GM12878 (cell line): ENCODE data around the gene OR2A1.
"Not testable (repeated sequence)": the region's sequence is repeated elsewhere in the genome, so short reads cannot be mapped to it uniquely, and the experiment has no call there.

Experiments used
- BHLHE40 ChIP-seq, 2 experiments: fragments of 450-650 bp in 1 of 2; IDR thresholded peaks; 2 replicates each; pipeline ENCODE4 v1.6.1; 2011 to 2017; ENCODE audit warnings: low read depth in 2 of 2, borderline replicate concordance in 1 of 2, improper control_type of control experiment in 1 of 2, low read length in 1 of 2, mild to moderate bottlenecking in 1 of 2
- CBFB ChIP-seq: IDR thresholded peaks from 2 replicates; pipeline ENCODE4 v1.6.1; 2016; ENCODE audit warnings: antibody characterized with exemption, low read depth
- CBX5 ChIP-seq: sonication (generic); IDR thresholded peaks from 2 replicates; pipeline ENCODE4 v1.6.1; 2016; ENCODE audit warnings: low read depth, moderate library complexity, mild to moderate bottlenecking, inconsistent platforms
- CEBPB ChIP-seq, 2 experiments: fragments of 150-350 bp in 1 of 2; IDR thresholded peaks; 2 replicates each; pipeline ENCODE4 v1.6.1; 2012 to 2014; ENCODE audit warnings: low read depth in 2 of 2, low read length in 2 of 2, borderline replicate concordance in 1 of 2, inconsistent platforms in 1 of 2
- CTCF ChIP-seq, 3 experiments: IDR thresholded peaks in 2 of 3; conservative IDR thresholded peaks in 1 of 3; 2 replicates each; pipeline ENCODE4 v1.5.1; 2011; ENCODE audit warnings: low read depth in 3 of 3, low read length in 3 of 3, mild to moderate bottlenecking in 3 of 3, control low read depth in 2 of 3, moderate library complexity in 2 of 3, inconsistent platforms in 1 of 3, mixed read lengths in 1 of 3; ENCODE audit not compliant: control insufficient read depth in 2 of 3, insufficient read depth in 1 of 3; ENCODE audit errors: extremely low read depth in 1 of 3
- DPF2 ChIP-seq: fragments of 450-650 bp; IDR thresholded peaks from 2 replicates; pipeline ENCODE4 v1.6.1; 2017; ENCODE audit warnings: mild to moderate bottlenecking
- NFYB ChIP-seq: IDR thresholded peaks from 2 replicates; pipeline ENCODE4 v1.6.1; 2011; ENCODE audit warnings: low read depth, mild to moderate bottlenecking, low read length, improper control_type of control experiment, moderate library complexity; ENCODE audit not compliant: insufficient read depth
- POLR2AphosphoS5 ChIP-seq: IDR thresholded peaks from 2 replicates; pipeline ENCODE4 v1.6.1; 2011; ENCODE audit warnings: mild to moderate bottlenecking, low read length, inconsistent platforms
- SKIL ChIP-seq: fragments of 450-650 bp; IDR thresholded peaks from 2 replicates; pipeline ENCODE4 v1.6.1; 2017; ENCODE audit warnings: mild to moderate bottlenecking, low read depth, inconsistent platforms; ENCODE audit not compliant: poor library complexity, severe bottlenecking
- SMC3 ChIP-seq: IDR thresholded peaks from 2 replicates; pipeline ENCODE4 v1.6.1; 2011; ENCODE audit warnings: low read length, improper control_type of control experiment, borderline replicate concordance
- SP1 ChIP-seq: IDR thresholded peaks from one replicate; pipeline ENCODE4 v1.6.1; 2011; ENCODE audit warnings: low read depth, low read length
- TAF1 ChIP-seq: IDR thresholded peaks from 2 replicates; pipeline ENCODE4 v1.6.1; 2011; ENCODE audit warnings: mild to moderate bottlenecking, low read depth, low read length, borderline replicate concordance
- ZNF687 ChIP-seq: fragments of 450-650 bp; IDR thresholded peaks from 2 replicates; pipeline ENCODE4 v1.6.1; 2017; ENCODE audit warnings: mild to moderate bottlenecking, moderate library complexity

GRCh38 chr7:144293794-144294499, 18.3 kb upstream of the OR2A1 start:
- not testable (repeated sequence) for TF ChIP-seq SP1; POLR2AphosphoS5; CEBPB (IDR thresholded peaks at IDR 0.05; ENCODE audit: borderline replicate concordance in 1 of 2, low read depth in 2 of 2, low read length in 2 of 2); BHLHE40 (IDR thresholded peaks at IDR 0.05; ENCODE audit: borderline replicate concordance in 1 of 2, low read depth in 2 of 2, low read length in 1 of 2); CTCF (IDR thresholded peaks at IDR 0.05 in 2 of 3, conservative IDR thresholded peaks at IDR 0.05 in 1 of 3; ENCODE audit: control insufficient read depth in 2 of 3, extremely low read depth in 1 of 3, insufficient read depth in 1 of 3, low read depth in 3 of 3, low read length in 3 of 3); NFYB; SMC3; TAF1; CBX5; DPF2; ZNF687; SKIL; CBFB
